ENCODE measurements around the gene PEX16. TPM values are rescaled to one million over a fixed set of nuclear protein-coding genes. Genes with fewer than 3 reads are reported as not detected.

PEX16 gene
- total RNA-seq, 1 experiment from 2014 or later: 33.2 TPM

- Histone ChIP-seq H3K4me3 (replicated peaks in 1 of 2; ENCODE audit: low read depth in 1 of 2, low read length in 2 of 2) (no peak overlapping the region), H2AFZ (ENCODE audit: low read depth, low read length, poor library complexity, severe bottlenecking) (no peak overlapping the region), H3K4me1 (ENCODE audit: control insufficient read depth in 1 of 2, insufficient read depth in 2 of 2, low read length in 2 of 2) (peaks cover 0 to 8% of the 10 kb centered on the region in 2 experiments; a peak in 3 of 4 replicates), H3K79me2 (ENCODE audit: insufficient read depth, low read length) (no peaks in the 10 kb centered on the region), H3K9me2 (ENCODE audit: insufficient read depth) (no peaks in the 10 kb centered on the region), H3K36me3 (ENCODE audit: control insufficient read depth in 1 of 2, insufficient read depth in 2 of 2, low read length in 2 of 2) (peaks cover 8 to 12% of the 10 kb centered on the region in 2 experiments; a peak in 3 of 4 replicates), H3K9me3 (ENCODE audit: control insufficient read depth in 1 of 2, insufficient read depth in 1 of 2, low read depth in 1 of 2, low read length in 2 of 2) (no peaks in the 10 kb centered on the region), H3K27me3 (ENCODE audit: insufficient read depth, low read length) (no peaks in the 10 kb centered on the region), H3K4me2 (ENCODE audit: low read length) (no peak overlapping the region), H3K27ac (ENCODE audit: low read depth, low read length) (no peak overlapping the region), H3K9ac (ENCODE audit: low read length) (no peak overlapping the region), H4K20me1 (ENCODE audit: insufficient read depth) (no peaks in the 10 kb centered on the region)
- TF ChIP-seq POLR2AphosphoS5 (IDR thresholded peaks at IDR 0.05; ENCODE audit: low read depth, low read length): no peak
- TF ChIP-seq TCF7L2 (IDR thresholded peaks at IDR 0.05; ENCODE audit: borderline replicate concordance, extremely low read depth, insufficient read depth, insufficient read length): no peak
- TF ChIP-seq, protein P1, sequence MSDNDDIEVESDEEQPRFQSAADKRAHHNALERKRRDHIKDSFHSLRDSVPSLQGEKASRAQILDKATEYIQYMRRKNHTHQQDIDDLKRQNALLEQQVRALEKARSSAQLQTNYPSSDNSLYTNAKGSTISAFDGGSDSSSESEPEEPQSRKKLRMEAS (IDR thresholded peaks at IDR 0.05): no peak
- TF ChIP-seq, protein P2, sequence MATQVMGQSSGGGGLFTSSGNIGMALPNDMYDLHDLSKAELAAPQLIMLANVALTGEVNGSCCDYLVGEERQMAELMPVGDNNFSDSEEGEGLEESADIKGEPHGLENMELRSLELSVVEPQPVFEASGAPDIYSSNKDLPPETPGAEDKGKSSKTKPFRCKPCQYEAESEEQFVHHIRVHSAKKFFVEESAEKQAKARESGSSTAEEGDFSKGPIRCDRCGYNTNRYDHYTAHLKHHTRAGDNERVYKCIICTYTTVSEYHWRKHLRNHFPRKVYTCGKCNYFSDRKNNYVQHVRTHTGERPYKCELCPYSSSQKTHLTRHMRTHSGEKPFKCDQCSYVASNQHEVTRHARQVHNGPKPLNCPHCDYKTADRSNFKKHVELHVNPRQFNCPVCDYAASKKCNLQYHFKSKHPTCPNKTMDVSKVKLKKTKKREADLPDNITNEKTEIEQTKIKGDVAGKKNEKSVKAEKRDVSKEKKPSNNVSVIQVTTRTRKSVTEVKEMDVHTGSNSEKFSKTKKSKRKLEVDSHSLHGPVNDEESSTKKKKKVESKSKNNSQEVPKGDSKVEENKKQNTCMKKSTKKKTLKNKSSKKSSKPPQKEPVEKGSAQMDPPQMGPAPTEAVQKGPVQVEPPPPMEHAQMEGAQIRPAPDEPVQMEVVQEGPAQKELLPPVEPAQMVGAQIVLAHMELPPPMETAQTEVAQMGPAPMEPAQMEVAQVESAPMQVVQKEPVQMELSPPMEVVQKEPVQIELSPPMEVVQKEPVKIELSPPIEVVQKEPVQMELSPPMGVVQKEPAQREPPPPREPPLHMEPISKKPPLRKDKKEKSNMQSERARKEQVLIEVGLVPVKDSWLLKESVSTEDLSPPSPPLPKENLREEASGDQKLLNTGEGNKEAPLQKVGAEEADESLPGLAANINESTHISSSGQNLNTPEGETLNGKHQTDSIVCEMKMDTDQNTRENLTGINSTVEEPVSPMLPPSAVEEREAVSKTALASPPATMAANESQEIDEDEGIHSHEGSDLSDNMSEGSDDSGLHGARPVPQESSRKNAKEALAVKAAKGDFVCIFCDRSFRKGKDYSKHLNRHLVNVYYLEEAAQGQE (IDR thresholded peaks at IDR 0.05; ENCODE audit: low read depth): no peak
- TF ChIP-seq JUND (IDR thresholded peaks at IDR 0.05): no peak
- TF ChIP-seq, protein P3, sequence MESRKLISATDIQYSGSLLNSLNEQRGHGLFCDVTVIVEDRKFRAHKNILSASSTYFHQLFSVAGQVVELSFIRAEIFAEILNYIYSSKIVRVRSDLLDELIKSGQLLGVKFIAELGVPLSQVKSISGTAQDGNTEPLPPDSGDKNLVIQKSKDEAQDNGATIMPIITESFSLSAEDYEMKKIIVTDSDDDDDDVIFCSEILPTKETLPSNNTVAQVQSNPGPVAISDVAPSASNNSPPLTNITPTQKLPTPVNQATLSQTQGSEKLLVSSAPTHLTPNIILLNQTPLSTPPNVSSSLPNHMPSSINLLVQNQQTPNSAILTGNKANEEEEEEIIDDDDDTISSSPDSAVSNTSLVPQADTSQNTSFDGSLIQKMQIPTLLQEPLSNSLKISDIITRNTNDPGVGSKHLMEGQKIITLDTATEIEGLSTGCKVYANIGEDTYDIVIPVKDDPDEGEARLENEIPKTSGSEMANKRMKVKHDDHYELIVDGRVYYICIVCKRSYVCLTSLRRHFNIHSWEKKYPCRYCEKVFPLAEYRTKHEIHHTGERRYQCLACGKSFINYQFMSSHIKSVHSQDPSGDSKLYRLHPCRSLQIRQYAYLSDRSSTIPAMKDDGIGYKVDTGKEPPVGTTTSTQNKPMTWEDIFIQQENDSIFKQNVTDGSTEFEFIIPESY (IDR thresholded peaks at IDR 0.05; ENCODE audit: extremely low read depth, insufficient replicate concordance, low read length): no peak
- no peak for TF ChIP-seq FOSL1 (IDR thresholded peaks at IDR 0.05; ENCODE audit: low read depth)
- no peak for TF ChIP-seq EZH2 (IDR thresholded peaks at IDR 0.05)
- no peak for TF ChIP-seq ELF1 (IDR thresholded peaks at IDR 0.05; ENCODE audit: borderline replicate concordance, low read depth)
- TF ChIP-seq SIN3A (IDR thresholded peaks at IDR 0.05; ENCODE audit: low read depth): no peak
- intact Hi-C loops (cut with micrococcal nuclease): no loop called here
- DNase-seq (ENCODE audit: low read depth, low spot score) (no peak), ATAC-seq (no peak)
- POLR2A ChIA-PET: no interaction called here
- no TSS peak for BruUV-seq (replicated peaks)
- CTCF ChIA-PET: no interaction called here
- RAD21 ChIA-PET (ENCODE audit: low non-redundant PET in 1 of 2, low total read pairs in 2 of 2, uncharacterized antibody in 2 of 2, unreplicated experiment in 2 of 2): no interaction called here
Observed at GRCh38 chr11:45932217-45932616, 14.5 kb upstream of the PEX16 start.
